Raji (cell line): ENCODE results near the gene OR2V1.

Experiments
- POLR2A ChIP-seq: IDR thresholded peaks from 2 replicates; pipeline ENCODE4 v1.6.1; 2011; ENCODE audit warnings: low read depth, low read length, control low read depth; ENCODE audit not compliant: insufficient read depth

Gene OR2V1, protein sequence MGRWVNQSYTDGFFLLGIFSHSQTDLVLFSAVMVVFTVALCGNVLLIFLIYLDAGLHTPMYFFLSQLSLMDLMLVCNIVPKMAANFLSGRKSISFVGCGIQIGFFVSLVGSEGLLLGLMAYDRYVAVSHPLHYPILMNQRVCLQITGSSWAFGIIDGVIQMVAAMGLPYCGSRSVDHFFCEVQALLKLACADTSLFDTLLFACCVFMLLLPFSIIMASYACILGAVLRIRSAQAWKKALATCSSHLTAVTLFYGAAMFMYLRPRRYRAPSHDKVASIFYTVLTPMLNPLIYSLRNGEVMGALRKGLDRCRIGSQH

DNA sequence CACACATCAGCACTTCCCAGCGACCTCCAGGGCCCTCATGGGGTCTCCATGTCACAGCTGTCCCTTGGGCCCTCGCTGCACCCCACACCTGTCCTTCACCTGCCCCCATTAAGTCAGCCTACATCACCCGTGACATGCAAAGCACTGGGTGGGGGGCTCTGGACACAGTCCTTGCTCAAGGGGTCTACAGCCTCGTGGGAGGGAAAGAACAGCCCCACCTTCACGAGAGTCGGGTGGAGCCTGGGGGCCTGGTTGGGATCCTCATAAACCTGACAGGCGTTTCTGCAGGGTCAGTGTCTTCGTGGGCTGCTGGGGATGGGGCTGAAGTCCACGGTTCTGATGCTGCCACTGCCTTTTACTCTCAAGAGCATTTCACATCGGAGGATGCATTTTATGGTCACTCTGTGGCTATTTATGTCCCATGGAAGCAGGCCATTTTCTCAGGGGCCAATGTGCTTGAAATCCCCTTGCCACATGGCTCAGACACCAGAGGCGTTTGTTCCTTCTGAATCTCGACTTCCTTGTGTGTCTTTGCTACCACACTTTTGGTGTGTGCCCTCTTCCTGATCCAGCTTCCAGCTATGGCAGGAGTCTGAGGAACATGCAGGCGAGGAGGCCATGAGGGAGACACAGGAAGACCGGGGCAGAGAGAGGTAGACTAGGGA is at the start of gene OR2V1:
Gene OR2V1 (minus strand): TSS at position 338 of the 665 bp plus-strand sequence. CDS start 5,865 bp downstream, outside the sequence.
- TF ChIP-seq POLR2A, result no peak

DNA sequence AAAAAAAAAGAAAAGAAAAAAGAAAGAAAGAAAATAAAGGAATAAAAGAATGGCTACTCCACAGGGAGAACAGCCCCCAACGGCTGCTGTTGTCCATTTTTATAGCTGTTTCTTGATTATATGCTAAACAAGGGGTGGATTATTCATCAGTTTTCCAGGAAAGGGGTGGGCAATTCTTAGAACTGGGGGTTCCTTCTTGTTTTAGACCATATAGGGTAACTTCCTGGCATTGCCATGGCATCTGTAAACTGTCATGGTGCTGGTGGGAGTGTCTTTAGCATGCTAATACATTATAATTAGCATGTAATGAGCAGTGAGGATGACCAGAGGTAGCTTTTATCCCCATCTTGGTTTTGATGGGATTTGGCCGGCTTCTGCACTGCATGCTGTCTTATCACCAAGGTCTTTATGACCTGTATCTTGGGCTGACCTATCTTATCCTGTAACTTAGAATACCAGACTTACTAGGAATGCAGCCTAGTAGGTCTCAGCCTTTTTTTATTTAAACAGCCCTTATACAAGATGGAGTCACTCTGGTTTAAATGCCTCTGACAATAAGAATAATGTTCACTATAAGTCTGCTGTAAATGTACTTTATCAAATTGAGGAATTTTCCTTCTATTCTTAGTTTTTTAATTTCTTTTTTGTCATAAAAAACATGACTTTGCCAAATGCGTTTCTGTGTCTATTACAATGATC is 45.4 kb upstream of the OR2V1 start:
- no peak for TF ChIP-seq POLR2A

DNA sequence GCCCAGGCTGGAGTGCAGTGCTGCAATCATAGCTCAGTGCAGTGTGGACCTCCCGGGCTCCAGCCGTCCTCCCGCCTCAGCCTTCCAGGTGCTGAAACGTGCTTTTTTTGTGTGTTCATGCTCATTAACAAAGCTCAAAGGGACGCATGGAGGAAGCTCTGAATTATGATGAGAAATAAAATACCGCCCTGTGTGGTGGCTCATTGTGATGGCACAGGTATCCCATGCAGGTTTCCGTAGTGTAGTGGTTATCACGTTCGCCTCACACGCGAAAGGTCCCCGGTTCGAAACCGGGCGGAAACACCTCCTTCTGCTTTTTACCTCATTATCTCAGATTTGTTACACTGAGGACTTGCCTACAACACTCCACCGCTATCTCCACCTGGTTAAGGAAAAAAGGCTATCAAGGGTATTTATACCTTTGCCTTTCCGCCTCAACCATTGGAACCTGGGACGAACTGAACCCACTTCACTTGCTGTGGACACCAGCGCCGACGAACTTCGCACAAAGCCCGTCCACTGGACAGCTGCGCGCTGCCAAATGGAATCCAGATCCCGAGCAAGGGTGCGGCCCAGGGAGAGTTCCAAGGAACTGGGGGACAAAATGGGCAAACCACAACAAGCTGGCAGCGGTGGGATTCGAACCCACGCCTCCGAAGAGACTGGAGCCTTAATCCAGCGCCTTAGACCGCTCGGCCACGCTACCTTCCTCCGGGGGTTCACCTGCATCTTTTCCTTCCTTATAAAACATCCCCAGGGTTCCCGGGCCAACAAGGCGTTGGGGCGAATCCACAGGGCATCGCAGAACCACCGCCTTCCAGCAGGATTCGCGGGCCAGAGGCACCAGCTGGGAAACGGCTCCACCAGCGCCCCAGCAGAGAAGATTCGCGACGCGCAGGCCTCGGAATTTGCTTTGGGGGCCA is 42.7 kb upstream of the OR2V1 start:
- TF ChIP-seq POLR2A, result peak; percentile 56; the same call in 1 of the 2 replicates

DNA sequence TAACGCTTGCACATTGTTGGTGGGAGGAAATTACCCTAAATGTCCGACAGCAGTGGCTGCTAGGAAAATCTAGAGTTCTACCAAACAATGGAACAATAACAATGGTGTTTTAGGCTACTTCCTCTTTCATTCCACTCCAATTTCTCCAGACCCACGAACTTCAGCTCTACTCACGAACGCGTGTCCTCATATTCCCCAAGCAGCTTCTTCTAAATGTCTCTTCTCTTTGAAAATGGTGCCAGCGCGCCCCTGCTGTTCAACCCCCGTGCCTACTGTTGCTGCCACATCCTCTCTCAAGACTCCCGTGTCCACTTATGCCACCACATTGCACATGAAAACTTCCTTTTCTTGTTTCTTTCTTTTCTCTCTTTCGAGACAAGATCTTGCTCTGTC is 42.1 kb upstream of the OR2V1 start:
- no peak for TF ChIP-seq POLR2A

DNA sequence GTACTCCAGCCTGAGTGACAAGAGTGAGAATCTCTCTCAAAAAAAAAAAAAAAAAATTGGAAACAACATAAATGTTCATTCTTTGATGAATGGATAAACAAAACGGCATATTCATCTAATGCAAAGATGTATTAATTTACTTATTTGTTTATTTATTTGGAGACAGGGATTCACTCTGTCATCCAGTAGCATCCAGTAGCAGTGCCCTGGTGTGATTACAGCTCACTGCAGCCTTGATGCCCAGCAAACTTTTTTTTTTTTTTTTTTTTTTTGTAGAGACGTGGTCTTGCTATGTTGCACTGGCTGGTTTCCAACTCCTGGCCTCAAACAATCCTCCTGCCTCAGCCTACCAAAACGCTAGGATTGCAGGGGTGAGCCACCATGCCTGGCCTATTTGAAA is 40.8 kb upstream of the OR2V1 start:
- no peak for TF ChIP-seq POLR2A

DNA sequence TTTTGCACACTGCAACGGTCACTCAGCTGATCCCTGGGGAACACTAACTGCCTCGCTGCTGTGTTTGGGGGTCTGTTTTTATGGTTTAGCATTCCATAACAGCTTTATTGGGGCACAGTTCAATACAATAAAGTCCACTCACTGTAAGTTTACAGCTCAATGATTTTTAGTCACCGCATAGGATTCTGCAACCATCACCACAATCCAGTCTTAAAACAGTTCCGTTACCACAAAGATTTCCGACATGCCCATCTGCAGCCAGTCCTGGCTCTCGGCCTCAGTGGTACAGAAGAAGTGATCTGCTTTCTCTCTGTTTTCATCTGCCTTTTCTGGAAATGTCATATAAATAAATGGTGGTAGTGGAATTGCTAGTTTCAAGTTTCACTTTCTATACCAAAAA is 40.0 kb upstream of the OR2V1 start:
- TF ChIP-seq POLR2A, result no peak

DNA sequence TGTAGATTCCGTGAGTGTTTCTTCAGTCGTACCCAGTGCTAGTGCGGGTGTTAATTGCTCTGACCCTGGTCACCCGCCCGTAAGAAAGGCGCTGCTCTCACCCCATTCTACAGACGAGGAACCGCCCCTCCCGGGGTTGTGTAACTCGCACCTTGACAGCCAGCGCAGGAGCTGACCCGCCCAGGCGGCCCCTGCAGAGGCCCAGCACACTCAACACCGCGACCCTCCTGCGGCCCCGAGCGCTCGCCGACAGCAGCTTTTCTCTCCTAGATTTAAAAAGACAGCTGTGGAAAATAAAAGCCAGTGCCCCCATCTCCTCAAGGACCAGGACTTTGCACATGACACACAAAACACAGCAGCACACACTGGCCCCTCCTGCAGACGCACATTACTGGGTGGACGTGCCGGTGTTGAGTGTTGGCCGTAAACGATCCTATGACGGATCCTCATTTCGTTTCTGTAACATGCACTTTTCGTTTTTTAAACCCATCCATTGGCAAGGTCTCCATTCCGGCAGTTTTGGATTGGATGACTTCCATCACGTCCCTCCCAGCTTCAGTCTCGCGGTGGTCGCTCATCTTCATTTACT is 39.4 kb upstream of the OR2V1 start:
- TF ChIP-seq POLR2A, result no peak

DNA sequence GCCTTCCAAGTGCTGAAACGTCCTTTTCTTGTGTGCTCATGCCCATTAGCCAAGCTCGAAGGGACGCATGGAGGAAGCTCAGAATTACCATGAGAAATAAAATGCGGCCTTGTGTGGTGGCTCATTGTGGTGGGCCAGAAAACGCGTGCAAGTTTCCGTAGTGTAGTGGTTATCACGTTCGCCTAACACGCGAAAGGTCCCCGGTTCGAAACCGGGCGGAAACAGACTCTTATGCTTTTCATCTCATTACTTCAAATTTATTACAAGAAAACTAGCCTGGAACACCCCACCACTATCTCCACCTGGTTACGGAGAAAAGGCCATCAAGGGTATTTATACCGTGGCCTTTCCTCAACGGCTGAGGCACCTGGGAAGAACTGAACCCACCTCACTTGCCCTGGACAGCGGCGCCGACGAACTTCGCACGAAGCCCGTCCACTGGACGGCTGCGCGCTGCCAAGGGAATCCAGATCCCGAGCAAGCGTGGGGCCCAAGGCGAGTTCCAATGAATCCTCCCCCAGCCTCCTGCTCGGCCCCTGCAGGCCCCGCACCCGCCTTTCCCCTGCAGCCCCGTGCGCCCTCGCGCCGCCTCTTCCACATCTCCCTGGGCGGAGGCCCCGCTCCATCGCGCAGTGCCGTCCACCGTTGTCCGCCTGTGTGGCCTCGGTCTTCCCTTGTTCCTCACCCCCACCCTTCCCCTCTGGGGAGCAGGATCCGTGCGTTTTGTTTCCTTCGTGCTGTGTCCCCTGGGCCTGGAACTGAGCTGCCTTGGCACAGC is 38.7 kb upstream of the OR2V1 start:
- TF ChIP-seq POLR2A, result 0 out of 2 replicates have a peak, but pooled peaks have one; percentile 18

DNA sequence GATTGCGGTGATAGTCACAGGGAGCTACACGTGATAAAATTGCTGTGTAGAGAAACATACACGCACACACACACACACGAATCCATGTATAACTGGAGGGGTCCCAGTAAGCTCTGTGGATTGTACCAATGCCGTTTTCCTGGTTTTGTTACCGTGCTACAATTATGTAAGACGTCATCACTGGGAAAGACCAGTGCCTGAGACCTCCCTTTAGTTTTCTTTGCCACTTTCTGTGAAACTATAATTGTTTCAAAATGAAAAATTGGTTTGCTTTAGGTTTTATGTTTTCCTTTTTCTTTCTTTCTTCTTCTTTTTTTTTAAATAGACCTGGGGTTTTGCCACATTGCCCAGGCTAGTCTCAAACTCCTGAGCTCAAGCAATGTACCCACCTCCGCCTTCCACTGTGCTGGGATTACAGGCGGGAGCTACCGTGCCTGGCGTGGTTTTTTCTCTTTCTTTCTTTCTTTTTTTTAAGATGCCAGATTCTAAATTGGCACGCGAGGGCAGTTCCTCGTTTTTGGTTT is 37.7 kb upstream of the OR2V1 start:
- no peak for TF ChIP-seq POLR2A

DNA sequence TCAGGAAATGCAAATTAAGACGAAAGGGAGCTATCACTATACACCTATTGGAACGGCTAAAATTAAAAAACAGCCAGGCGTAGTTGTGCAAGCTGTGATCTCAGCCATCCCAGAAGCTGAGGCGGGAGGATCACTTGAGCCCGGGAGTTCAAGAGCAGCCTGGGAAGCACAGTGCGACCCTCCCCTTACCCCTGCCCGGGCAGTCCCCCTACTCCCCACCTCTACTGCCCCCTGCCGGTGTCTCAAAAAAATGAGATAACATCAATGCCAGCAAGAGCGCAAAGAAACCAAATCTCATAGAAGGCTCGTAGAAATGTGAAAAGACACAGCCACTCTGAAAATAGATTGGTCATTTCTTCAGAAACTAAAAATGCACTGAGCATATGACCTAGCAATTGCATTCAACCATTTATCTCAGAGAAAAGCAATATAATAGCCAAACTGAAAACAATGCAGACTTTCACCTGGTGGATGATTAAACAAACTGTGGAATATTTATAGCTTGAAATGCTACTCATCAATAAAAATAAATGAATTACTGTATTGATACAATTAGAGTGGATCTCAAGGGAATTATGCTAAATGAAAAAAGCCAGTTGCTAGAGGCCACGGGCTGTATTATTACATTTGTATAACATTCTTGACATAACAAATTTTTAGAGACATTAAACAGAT is 37.0 kb upstream of the OR2V1 start:
- TF ChIP-seq POLR2A, result no peak

DNA sequence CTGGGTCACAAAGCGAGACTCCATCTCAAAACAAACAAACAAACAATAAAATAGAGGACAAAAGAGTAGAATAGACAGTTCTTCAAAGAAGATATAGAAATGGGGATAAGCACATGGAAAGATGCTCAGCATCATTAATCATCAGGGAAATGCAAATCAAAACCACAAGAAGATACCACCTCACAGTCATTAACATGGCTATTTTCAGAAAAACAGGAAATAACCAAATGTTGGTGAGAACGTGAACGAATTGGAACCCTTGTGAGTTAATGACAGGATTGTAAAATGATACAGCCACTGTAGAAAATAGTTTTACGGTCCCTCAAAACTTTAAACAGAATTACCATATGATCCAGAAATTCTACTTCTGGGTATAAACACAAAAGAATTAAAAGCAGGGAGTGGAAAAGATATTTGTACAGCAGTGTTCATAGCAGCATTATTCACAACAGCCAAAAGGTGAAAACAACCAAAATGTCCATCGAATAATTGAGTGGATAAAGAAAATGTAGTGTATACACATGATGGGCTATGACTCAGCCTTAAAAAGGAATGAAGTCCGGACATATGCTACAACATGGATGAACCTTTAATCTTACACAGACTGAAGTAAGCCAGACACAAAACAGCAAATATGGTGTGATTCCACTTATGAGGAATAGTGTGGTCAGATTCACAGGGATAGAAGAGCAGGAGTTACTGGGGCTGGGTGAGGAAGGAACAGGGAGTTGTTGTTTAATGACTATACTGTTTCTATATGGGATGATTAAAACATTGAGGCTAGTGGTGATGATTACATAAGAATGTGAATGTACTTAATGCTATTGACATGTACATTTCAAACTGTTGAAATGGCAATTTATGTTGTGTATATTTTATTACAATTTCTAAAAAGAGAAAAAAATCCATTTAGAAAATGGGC is 36.1 kb upstream of the OR2V1 start:
- TF ChIP-seq POLR2A, result no peak

DNA sequence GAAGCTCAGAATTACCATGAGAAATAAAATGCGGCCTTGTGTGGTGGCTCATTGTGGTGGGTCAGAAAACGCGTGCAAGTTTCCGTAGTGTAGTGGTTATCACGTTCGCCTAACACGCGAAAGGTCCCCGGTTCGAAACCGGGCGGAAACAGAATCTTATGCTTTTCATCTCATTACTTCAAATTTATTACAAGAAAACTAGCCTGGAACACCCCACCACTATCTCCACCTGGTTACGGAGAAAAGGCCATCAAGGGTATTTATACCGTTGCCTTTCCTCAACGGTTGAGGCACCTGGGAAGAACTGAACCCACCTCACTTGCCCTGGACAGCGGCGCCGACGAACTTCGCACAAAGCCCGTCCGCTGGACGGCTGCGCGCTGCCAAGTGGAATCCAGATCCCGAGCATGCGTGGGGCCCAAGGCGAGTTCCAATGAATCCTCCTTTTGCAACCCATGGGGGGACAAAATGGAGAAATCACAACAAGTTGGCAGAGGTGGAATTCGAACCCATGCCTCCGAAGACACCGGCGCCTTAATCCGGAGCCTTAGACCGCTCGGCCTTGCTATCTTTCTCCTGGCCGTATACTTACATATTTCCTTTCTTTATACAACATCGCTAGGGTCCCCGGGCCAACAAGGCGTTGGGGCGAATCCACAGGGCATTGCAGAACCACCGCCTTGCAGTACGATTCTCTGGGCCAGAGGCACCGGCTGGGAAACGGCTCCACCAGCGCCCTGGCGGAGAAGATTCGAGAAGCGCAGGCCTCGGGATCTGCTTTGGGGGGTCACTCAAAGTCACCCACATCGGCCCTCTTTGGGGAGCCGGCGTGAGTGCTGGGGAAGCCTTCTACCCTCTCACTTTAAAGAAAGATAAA is 33.3 kb upstream of the OR2V1 start:
- TF ChIP-seq POLR2A, result no peak
